ENCODE results near the gene C20orf204.
A peak's percentile ranks its signal among the peaks of the same experiment; 100 is the strongest.

Gene C20orf204

GRCh38 chr20:64041040-64041780 lies 5.2 kb downstream of the C20orf204 start:
- H3K4me3 Mint-ChIP-seq = peak overlapping the region; percentile 73

DNA sequence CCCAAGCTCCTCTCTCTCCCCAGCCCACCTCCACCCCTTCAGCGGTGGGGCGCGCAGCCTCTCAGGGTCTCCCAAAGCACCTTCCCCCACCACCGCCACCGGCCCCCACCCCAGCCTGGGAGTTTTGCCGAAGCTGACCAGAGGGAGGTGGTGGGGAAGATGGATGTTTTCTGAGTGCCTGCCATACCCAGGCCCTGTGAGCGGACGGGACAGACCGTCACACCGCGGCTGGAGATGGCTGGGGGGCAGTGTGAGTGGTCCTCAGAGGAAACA lies 5.7 kb downstream of the C20orf204 start:
- peak overlapping the region; percentile 73 for H3K4me3 Mint-ChIP-seq
- H3K27ac Mint-ChIP-seq (ENCODE audit: low read depth) = peak overlapping the region; percentile 19
- peaks cover 12% of the 10 kb centered on the region for H3K27me3 Mint-ChIP-seq
- H3K36me3 Mint-ChIP-seq (ENCODE audit: insufficient read depth) = peaks cover 12% of the 10 kb centered on the region
- DNase-seq (ENCODE audit: low spot score in 2 of 2) (no peak), ATAC-seq (replicated peaks; ENCODE audit: extremely low read depth, poor library complexity, severe bottlenecking) (no peak)
- H3K4me1 Mint-ChIP-seq = peaks cover 37% of the 10 kb centered on the region
- no peaks in the 10 kb centered on the region for H3K9me3 Mint-ChIP-seq

More at GRCh38 chr20:64041040-64041780, 5.2 kb downstream of the C20orf204 start:
- Mint-ChIP-seq H3K9me3 (no peaks in the 10 kb centered on the region), H3K36me3 (ENCODE audit: insufficient read depth) (peaks cover 11% of the 10 kb centered on the region), H3K27me3 (peaks cover 6% of the 10 kb centered on the region), H3K27ac (ENCODE audit: low read depth) (no peak overlapping the region), H3K4me1 (peaks cover 42% of the 10 kb centered on the region)
- ATAC-seq (replicated peaks; ENCODE audit: extremely low read depth, poor library complexity, severe bottlenecking) (no peak), DNase-seq (ENCODE audit: low spot score in 2 of 2) (no peak)

DNA sequence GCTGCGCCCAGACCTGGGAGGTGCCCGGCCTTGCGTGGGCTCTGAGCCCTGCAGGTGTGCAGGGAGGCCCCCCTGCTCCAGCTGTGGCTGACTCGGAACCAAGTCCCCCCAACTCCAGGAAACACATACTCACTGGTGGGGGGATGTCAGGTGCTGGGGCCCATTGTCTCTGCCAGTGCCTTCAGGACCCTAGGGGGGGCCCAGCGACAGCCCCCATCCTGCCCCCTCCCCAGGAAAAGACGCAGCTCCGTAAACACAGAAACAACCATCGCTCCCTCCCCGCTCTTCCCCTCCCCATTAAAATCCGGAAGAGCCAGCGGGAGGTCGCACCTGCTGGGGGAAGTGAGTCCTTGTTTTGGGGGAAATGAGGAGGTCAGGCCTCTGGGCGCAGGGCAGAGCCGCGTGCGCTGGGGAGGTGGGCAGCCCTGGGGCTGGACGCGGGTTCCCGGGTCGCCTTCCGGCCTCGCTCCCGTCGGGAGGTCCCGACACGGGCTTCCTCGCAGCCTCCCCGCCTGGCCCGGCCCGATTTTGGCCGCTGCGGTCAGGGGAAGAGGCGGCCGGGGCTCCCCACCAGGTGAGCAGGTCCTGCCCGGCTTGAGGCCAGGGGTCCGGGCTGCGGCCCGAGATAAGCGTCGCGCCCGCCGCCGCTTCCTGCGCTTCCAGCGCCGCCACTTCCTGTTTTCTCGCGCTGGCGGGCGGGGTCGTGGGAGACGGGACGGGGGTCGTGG lies 6.2 kb downstream of the C20orf204 start:
- Mint-ChIP-seq H3K4me1 (peaks cover 32% of the 10 kb centered on the region), H3K27me3 (peaks cover 17% of the 10 kb centered on the region), H3K9me3 (no peaks in the 10 kb centered on the region), H3K27ac (ENCODE audit: low read depth) (peak overlapping the region; percentile 19), H3K4me3 (peak overlapping the region; percentile 73), H3K36me3 (ENCODE audit: insufficient read depth) (peaks cover 12% of the 10 kb centered on the region)
- ATAC-seq (replicated peaks; ENCODE audit: extremely low read depth, poor library complexity, severe bottlenecking) (no peak), DNase-seq (ENCODE audit: low spot score in 2 of 2) (no peak)

DNA sequence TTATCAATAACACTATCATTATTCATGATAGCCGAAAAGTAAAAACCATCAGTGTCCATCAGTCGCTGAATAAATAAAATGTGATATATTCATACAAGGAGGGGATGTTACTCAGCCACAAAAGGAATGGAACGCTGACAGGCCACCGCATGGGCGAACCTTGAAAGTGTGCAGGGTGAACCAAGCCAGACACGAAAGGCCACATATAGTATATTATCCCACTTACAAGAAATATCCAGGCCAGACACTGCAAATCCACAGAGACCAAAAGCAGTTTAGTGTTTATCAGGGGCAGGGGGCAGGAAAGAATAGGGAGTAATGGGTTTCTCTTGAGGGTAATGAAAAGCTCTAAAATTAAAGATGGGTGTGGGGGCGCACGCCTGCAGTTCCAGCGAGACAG lies 7.8 kb downstream of the C20orf204 start:
- peak overlapping the region; percentile 58 for H3K4me3 Mint-ChIP-seq
- peaks cover 20% of the 10 kb centered on the region for H3K27me3 Mint-ChIP-seq

DNA sequence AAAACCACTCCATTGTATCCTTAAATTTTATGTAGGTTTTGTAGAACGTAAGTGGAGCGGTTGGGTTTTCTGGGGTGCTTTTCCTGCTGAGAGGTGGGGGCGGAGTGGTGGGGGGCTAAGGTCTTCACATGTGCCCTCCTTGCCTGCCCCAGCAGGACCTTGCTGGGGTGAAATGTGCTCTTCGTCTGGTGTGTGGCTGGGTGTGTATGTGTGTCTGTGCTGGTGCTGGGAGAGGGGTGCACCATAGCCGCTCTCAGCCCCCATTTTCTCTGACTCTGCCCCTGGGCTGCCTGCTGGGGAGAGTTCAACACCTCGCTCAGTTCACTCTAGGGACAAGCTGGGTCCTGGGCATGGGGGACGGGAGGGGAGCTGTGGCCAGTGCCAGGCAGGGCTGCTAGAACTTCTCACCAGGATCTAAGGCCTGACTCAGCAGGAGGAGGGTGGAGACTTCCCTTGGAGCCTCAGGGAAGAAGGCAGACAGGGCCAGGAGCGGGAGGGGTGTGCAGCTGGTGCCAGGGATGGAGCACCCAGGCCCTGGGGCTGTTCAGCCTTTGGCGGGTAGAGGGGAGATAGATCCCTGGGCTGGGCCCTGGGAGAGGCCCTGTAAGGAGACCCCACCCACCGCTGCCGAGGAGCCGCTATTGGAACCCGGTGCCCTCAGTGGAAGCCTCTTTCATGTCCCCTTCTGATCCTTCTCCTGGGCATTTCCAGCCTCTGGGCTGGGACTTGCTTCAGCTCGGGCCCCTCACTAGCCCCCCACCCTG lies 8.7 kb downstream of the C20orf204 start:
- no peaks in the 10 kb centered on the region for H3K9me3 Mint-ChIP-seq
- DNase-seq (ENCODE audit: low spot score in 2 of 2) (no peak), ATAC-seq (replicated peaks; ENCODE audit: extremely low read depth, poor library complexity, severe bottlenecking) (no peak)
- H3K27ac Mint-ChIP-seq (ENCODE audit: low read depth) = no peak overlapping the region
- peaks cover 12% of the 10 kb centered on the region for H3K36me3 Mint-ChIP-seq (ENCODE audit: insufficient read depth)
- no peak overlapping the region for H3K4me3 Mint-ChIP-seq
- H3K27me3 Mint-ChIP-seq = peaks cover 20% of the 10 kb centered on the region
- H3K4me1 Mint-ChIP-seq = peaks cover 23% of the 10 kb centered on the region

More for the DNA sequence above, 7.8 kb downstream of the C20orf204 start:
- ATAC-seq (replicated peaks; ENCODE audit: extremely low read depth, poor library complexity, severe bottlenecking) = no peak
- H3K4me1 Mint-ChIP-seq = peaks cover 27% of the 10 kb centered on the region
- H3K27ac Mint-ChIP-seq (ENCODE audit: low read depth) = peak overlapping the region; percentile 62
- no peak for DNase-seq (ENCODE audit: low spot score in 2 of 2)
- peaks cover 12% of the 10 kb centered on the region for H3K36me3 Mint-ChIP-seq (ENCODE audit: insufficient read depth)
- no peaks in the 10 kb centered on the region for H3K9me3 Mint-ChIP-seq

DNA sequence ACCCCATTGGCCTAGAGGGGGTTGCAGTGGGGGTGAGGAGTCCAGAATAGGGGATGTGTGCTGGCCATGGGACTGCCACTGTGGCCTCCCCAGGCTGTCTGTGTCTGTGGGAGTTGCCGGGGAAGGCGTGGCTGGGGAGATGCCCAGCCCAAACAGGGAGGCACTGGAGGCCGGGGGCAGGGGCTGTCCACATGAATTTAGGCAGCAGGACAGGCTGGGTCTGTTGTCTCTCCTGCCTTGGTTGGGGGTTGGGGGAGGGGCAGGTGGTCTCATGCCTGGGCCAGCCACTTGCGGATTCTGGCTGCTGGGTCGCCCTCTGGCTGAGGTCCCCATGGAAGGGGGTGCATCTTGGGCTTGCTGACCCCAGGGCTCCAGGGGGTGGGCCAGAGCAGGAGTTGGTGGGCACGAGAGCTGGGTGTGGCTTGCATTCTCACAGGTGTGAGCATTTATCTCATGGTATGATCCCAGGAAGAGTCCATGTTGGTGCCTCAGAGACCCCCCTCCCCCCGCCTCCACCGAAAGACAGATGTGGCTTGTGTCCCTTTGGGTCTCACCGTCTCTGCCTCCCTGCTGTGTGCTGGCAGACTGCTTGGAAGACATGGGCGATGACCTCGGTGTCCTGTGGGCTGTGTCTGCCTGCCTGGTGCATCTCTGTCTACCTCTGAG lies 9.5 kb downstream of the C20orf204 start:
- no peak for DNase-seq (ENCODE audit: low spot score in 2 of 2)
- no peaks in the 10 kb centered on the region for H3K9me3 Mint-ChIP-seq
- peaks cover 16% of the 10 kb centered on the region for H3K4me1 Mint-ChIP-seq
- peaks cover 11% of the 10 kb centered on the region for H3K36me3 Mint-ChIP-seq (ENCODE audit: insufficient read depth)
- no peak for ATAC-seq (replicated peaks; ENCODE audit: extremely low read depth, poor library complexity, severe bottlenecking)
- no peak overlapping the region for H3K4me3 Mint-ChIP-seq
- H3K27ac Mint-ChIP-seq (ENCODE audit: low read depth) = no peak overlapping the region
- peaks cover 20% of the 10 kb centered on the region for H3K27me3 Mint-ChIP-seq

DNA sequence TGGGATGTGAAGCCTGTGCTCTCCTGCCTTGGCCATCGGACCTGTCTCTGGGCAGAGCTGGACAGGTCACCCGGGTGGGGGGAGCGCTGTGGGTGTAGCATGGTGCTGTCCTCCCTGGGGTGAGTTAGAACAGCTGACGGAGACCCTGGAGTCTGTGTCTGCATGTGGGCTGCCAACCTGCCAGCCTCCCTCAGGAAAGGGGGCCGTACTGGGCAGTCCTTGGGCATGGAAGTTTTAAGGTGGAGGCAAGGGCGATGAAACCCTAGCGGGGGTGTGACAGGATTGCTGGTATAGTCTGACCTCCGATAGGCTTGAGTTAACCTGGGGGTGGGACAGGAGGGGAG lies 11.0 kb downstream of the C20orf204 start:
- peaks cover 15% of the 10 kb centered on the region for H3K4me1 Mint-ChIP-seq
- no peak for ATAC-seq (replicated peaks; ENCODE audit: extremely low read depth, poor library complexity, severe bottlenecking)
- peaks cover 8% of the 10 kb centered on the region for H3K36me3 Mint-ChIP-seq (ENCODE audit: insufficient read depth)
- no peaks in the 10 kb centered on the region for H3K9me3 Mint-ChIP-seq
- peaks cover 20% of the 10 kb centered on the region for H3K27me3 Mint-ChIP-seq
- peak overlapping the region; percentile 16 for H3K4me3 Mint-ChIP-seq
- H3K27ac Mint-ChIP-seq (ENCODE audit: low read depth) = peak overlapping the region; percentile 77
- no peak for DNase-seq (ENCODE audit: low spot score in 2 of 2)

GRCh38 chr20:64047968-64048401 lies 12.0 kb downstream of the C20orf204 start:
- H3K27ac Mint-ChIP-seq (ENCODE audit: low read depth) = no peak overlapping the region
- no peak overlapping the region for H3K4me3 Mint-ChIP-seq
- DNase-seq (ENCODE audit: low spot score in 2 of 2) = no peak
- H3K4me1 Mint-ChIP-seq = peaks cover 11% of the 10 kb centered on the region
- H3K9me3 Mint-ChIP-seq = no peaks in the 10 kb centered on the region
- peaks cover 24% of the 10 kb centered on the region for H3K27me3 Mint-ChIP-seq
- peaks cover 6% of the 10 kb centered on the region for H3K36me3 Mint-ChIP-seq (ENCODE audit: insufficient read depth)
- ATAC-seq (replicated peaks; ENCODE audit: extremely low read depth, poor library complexity, severe bottlenecking) = no peak

DNA sequence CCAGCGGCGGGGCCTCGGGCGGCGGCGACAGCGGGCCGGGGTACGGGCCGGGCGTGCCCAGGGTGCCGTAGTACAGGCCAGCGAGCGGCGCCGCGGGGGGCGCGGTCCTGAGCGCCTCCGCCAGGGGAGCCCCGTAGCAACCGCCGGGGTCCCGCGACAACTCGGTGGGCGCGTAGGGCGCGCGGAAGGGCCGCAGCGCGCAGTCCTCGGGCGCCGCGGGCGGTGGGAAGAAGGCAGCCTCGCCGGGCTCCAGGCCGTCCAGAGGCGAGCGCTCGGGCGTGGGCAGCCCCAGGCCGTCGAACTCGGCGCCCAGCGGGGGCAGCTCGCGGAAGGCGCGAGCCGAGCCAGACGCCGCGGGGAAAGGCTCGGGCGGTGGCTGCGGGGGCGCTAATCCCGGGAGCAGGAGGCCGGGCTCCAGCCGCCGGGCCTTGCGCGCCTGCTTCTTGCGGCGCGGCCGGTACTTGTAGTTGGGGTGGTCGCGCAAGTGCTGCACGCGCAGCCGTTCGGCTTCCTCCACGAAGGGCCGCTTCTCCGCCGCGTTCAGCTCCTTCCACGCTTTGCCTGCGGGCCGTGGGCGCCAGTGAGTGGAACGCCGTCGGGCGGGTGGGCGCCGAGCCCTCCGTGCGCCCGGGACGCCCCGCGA lies 12.5 kb downstream of the C20orf204 start:
- Mint-ChIP-seq H3K4me1 (peaks cover 11% of the 10 kb centered on the region), H3K27ac (ENCODE audit: low read depth) (no peak overlapping the region), H3K27me3 (peaks cover 29% of the 10 kb centered on the region), H3K36me3 (ENCODE audit: insufficient read depth) (peaks cover 6% of the 10 kb centered on the region), H3K4me3 (peak overlapping the region; percentile 57), H3K9me3 (no peaks in the 10 kb centered on the region)
- no peak for ATAC-seq (replicated peaks; ENCODE audit: extremely low read depth, poor library complexity, severe bottlenecking)
- DNase-seq (ENCODE audit: low spot score in 2 of 2) = no peak

GRCh38 chr20:64049060-64049877 lies 13.3 kb downstream of the C20orf204 start, which contains the start of gene SOX18:
SOX18 (minus strand) TSS chr20:64049639; CDS start chr20:64049516, 123 bp downstream.
- peaks cover 5% of the 10 kb centered on the region for H3K36me3 Mint-ChIP-seq (ENCODE audit: insufficient read depth)
- peaks cover 11% of the 10 kb centered on the region for H3K4me1 Mint-ChIP-seq
- peak within 1 kb of the TSS; percentile 57 for H3K4me3 Mint-ChIP-seq
- H3K27me3 Mint-ChIP-seq = peaks cover 34% of the 10 kb centered on the region
- no peak within 1 kb of the TSS for H3K27ac Mint-ChIP-seq (ENCODE audit: low read depth)
- no peak for DNase-seq (ENCODE audit: low spot score in 2 of 2)
- peak; percentile 46 for ATAC-seq (replicated peaks; ENCODE audit: extremely low read depth, poor library complexity, severe bottlenecking)
- H3K9me3 Mint-ChIP-seq = no peaks in the 10 kb centered on the region

DNA sequence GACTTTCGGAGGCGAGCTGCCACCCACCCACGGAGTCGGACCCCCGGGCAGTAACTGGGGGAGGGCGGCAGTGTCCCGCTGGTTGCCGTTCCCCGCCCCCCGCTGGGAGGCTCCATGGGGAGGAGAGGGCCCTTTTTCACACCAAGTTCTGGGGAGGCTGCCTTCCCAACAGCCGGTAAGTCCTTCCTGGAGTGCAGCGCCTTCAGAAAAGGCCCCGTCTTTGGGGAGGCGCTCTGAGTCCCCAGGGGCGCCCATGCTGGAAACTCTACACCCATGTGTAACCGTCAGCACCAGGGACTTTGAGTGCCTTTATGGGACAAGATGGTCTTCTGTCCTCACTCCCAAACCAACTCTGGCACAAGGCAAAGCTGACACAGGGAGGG lies 13.9 kb downstream of the C20orf204 start:
- Mint-ChIP-seq H3K4me1 (peaks cover 11% of the 10 kb centered on the region), H3K9me3 (no peaks in the 10 kb centered on the region), H3K4me3 (peak overlapping the region; percentile 20), H3K36me3 (ENCODE audit: insufficient read depth) (peaks cover 5% of the 10 kb centered on the region), H3K27ac (ENCODE audit: low read depth) (no peak overlapping the region), H3K27me3 (peaks cover 34% of the 10 kb centered on the region)
- DNase-seq (ENCODE audit: low spot score in 2 of 2) (no peak), ATAC-seq (replicated peaks; ENCODE audit: extremely low read depth, poor library complexity, severe bottlenecking) (no peak)

Data from central memory CD8-positive, alpha-beta T cell (primary cell).